SKM-1 (cell line): ENCODE data around the gene ATAD3A.
"Not testable (repeated sequence)": the region's sequence is repeated elsewhere in the genome, so short reads cannot be mapped to it uniquely, and the experiment has no call there.

Experiments used
- DNase-seq: peaks from one replicate; lab custom pipeline; 2025; ENCODE audit not compliant: unreplicated experiment; lab: John Stamatoyannopoulos, UW

ATAD3A gene

GRCh38 chr1:1489231-1489630 is 22.7 kb upstream of the ATAD3A start:
- DNase-seq, result no peak

- no peak for DNase-seq
Observed at GRCh38 chr1:1489861-1490260, 22.1 kb upstream of the ATAD3A start.

- no peak for DNase-seq
Observed at GRCh38 chr1:1490633-1491230, 21.2 kb upstream of the ATAD3A start.

- DNase-seq, result no peak
Observed at GRCh38 chr1:1491601-1492000, 20.4 kb upstream of the ATAD3A start.

- DNase-seq, result not testable (repeated sequence)
Observed at GRCh38 chr1:1494311-1494710, 17.7 kb upstream of the ATAD3A start.

GRCh38 chr1:1495461-1495975 is 16.4 kb upstream of the ATAD3A start:
- not testable (repeated sequence) for DNase-seq

GRCh38 chr1:1504777-1505365 is 7.1 kb upstream of the ATAD3A start:
- DNase-seq, result peak; percentile 16

GRCh38 chr1:1505366-1505798 is 6.6 kb upstream of the ATAD3A start:
- not testable (repeated sequence) for DNase-seq

- not testable (repeated sequence) for DNase-seq
Observed at GRCh38 chr1:1505801-1506200, 6.2 kb upstream of the ATAD3A start.

- no peak for DNase-seq
Observed at GRCh38 chr1:1507305-1507704, 4.7 kb upstream of the ATAD3A start.

GRCh38 chr1:1508775-1509464 is 3.0 kb upstream of the ATAD3A start:
- not testable (repeated sequence) for DNase-seq

- DNase-seq, result not testable (repeated sequence)
Observed at GRCh38 chr1:1509465-1509850, 2.5 kb upstream of the ATAD3A start.

GRCh38 chr1:1510912-1511532 is 940 bp upstream of the ATAD3A start:
- DNase-seq, result no peak

GRCh38 chr1:1512425-1512824 is 463 bp downstream of the ATAD3A start:
- not testable (repeated sequence) for DNase-seq

GRCh38 chr1:1513675-1514074 is 1.7 kb downstream of the ATAD3A start:
- not testable (repeated sequence) for DNase-seq

GRCh38 chr1:1514376-1514775 is 2.4 kb downstream of the ATAD3A start:
- not testable (repeated sequence) for DNase-seq

- not testable (repeated sequence) for DNase-seq
Observed at GRCh38 chr1:1516923-1517322, 5.0 kb downstream of the ATAD3A start.

GRCh38 chr1:1517973-1518620 is 6.1 kb downstream of the ATAD3A start:
- DNase-seq, result no peak

- not testable (repeated sequence) for DNase-seq
Observed at GRCh38 chr1:1518621-1519007, 6.7 kb downstream of the ATAD3A start.

- DNase-seq, result not testable (repeated sequence)
Observed at GRCh38 chr1:1519805-1520505, 8.0 kb downstream of the ATAD3A start.
